Nephron progenitor cell (in vitro differentiated cells): Measurements from ENCODE around the gene SEZ6L2.
"Not testable (repeated sequence)": the region's sequence is repeated elsewhere in the genome, so short reads cannot be mapped to it uniquely, and the experiment has no call there.

Source experiments
- DNase-seq: peaks from one replicate; pipeline ENCODE4 v3.0.0; 2021
- H3K27ac Mint-ChIP-seq: 2 replicates; pipeline ENCODE4 v1.8.0; 2021; ENCODE audit warnings: mild to moderate bottlenecking, moderate library complexity, mixed read lengths
- H3K27me3 Mint-ChIP-seq: 2 replicates; pipeline ENCODE4 v1.8.0; 2021; ENCODE audit warnings: mild to moderate bottlenecking, low read depth, mixed read lengths; ENCODE audit not compliant: poor library complexity
- H3K36me3 Mint-ChIP-seq: 2 replicates; pipeline ENCODE4 v1.8.0; 2021; ENCODE audit warnings: low read depth, mixed read lengths
- H3K4me1 Mint-ChIP-seq: 2 replicates; pipeline ENCODE4 v1.8.0; 2021; ENCODE audit warnings: mixed read lengths
- H3K4me3 Mint-ChIP-seq: 2 replicates; pipeline ENCODE4 v1.8.0; 2021; ENCODE audit warnings: mild to moderate bottlenecking, moderate library complexity, mixed read lengths
- H3K9me3 Mint-ChIP-seq: 2 replicates; pipeline ENCODE4 v1.8.0; 2021; ENCODE audit warnings: mild to moderate bottlenecking, moderate library complexity, mixed read lengths
- CTCF ChIP-seq: fragments of 200-600 bp; sonication (generic); IDR thresholded peaks from 2 replicates; pipeline ENCODE4 v1.5.0; 2021; ENCODE audit warnings: antibody characterized with exemption

The SEZ6L2 gene

GRCh38 chr16:29896841-29897240 lies 2.5 kb downstream of the SEZ6L2 start:
- DNase-seq, result no peak
- H3K36me3 Mint-ChIP-seq, result no peaks in the 10 kb centered on the region
- H3K27me3 Mint-ChIP-seq, result peaks cover 34% of the 10 kb centered on the region
- peaks cover 42% of the 10 kb centered on the region for H3K4me1 Mint-ChIP-seq
- no peak overlapping the region for H3K27ac Mint-ChIP-seq
- H3K4me3 Mint-ChIP-seq, result no peak overlapping the region
- TF ChIP-seq CTCF, result no peak
- no peaks in the 10 kb centered on the region for H3K9me3 Mint-ChIP-seq

- Mint-ChIP-seq H3K36me3 (no peaks in the 10 kb centered on the region), H3K9me3 (no peaks in the 10 kb centered on the region), H3K4me1 (peaks cover 29% of the 10 kb centered on the region), H3K27me3 (peaks cover 20% of the 10 kb centered on the region), H3K4me3 (no peak overlapping the region), H3K27ac (no peak overlapping the region)
- no peak for DNase-seq
- no peak for TF ChIP-seq CTCF
These were observed 5.0 kb downstream of the SEZ6L2 start for GRCh38 chr16:29894352-29894751.

GRCh38 chr16:29893553-29893952 lies 5.8 kb downstream of the SEZ6L2 start:
- Mint-ChIP-seq H3K4me3 (no peak overlapping the region), H3K4me1 (peaks cover 21% of the 10 kb centered on the region), H3K9me3 (no peaks in the 10 kb centered on the region), H3K27ac (no peak overlapping the region), H3K36me3 (no peaks in the 10 kb centered on the region), H3K27me3 (peaks cover 16% of the 10 kb centered on the region)
- TF ChIP-seq CTCF, result no peak
- DNase-seq, result no peak

- TF ChIP-seq CTCF, result no peak
- Mint-ChIP-seq H3K36me3 (no peaks in the 10 kb centered on the region), H3K27me3 (peaks cover 10% of the 10 kb centered on the region), H3K4me1 (peaks cover 10% of the 10 kb centered on the region), H3K4me3 (no peak overlapping the region), H3K9me3 (no peaks in the 10 kb centered on the region), H3K27ac (no peak overlapping the region)
- no peak for DNase-seq
These were observed 6.9 kb downstream of the SEZ6L2 start for GRCh38 chr16:29892458-29892813.

- Mint-ChIP-seq H3K4me3 (no peak overlapping the region), H3K36me3 (no peaks in the 10 kb centered on the region), H3K9me3 (no peaks in the 10 kb centered on the region), H3K27ac (no peak overlapping the region), H3K4me1 (peaks cover 5% of the 10 kb centered on the region), H3K27me3 (peaks cover 10% of the 10 kb centered on the region)
- DNase-seq, result no peak
- no peak for TF ChIP-seq CTCF
These were observed 7.6 kb downstream of the SEZ6L2 start for GRCh38 chr16:29891525-29892457.

- H3K27me3 Mint-ChIP-seq, H3K4me3 Mint-ChIP-seq, H3K36me3 Mint-ChIP-seq, H3K4me1 Mint-ChIP-seq, H3K9me3 Mint-ChIP-seq, H3K27ac Mint-ChIP-seq, DNase-seq: not testable (repeated sequence)
These were observed 10.0 kb downstream of the SEZ6L2 start for GRCh38 chr16:29889372-29889771.
